Endodermal cell (in vitro differentiated cells): ENCODE results near the gene VIL1. TPM values are rescaled to one million over a fixed set of nuclear protein-coding genes. Genes with fewer than 3 reads are reported as not detected.

Source experiments
- DNase-seq: peaks from one replicate; pipeline ENCODE4 v3.0.0-alpha.2; 2017
- H3K27ac ChIP-seq: 2 replicates; pipeline ENCODE4 v1.5.1; 2013; ENCODE audit warnings: mild to moderate bottlenecking, low read depth, low read length, moderate library complexity
- H3K27me3 ChIP-seq: 2 replicates; pipeline ENCODE4 v1.6.1; 2013; ENCODE audit warnings: mild to moderate bottlenecking, low read length, moderate library complexity; ENCODE audit not compliant: insufficient read depth, control insufficient read depth, poor library complexity, severe bottlenecking
- H3K36me3 ChIP-seq: 2 replicates; pipeline ENCODE4 v1.7.0; 2013; ENCODE audit warnings: mild to moderate bottlenecking, low read length, moderate library complexity; ENCODE audit not compliant: control insufficient read depth, insufficient read depth
- H3K4me1 ChIP-seq: one replicate; pipeline ENCODE4 v1.7.0; 2013; ENCODE audit warnings: low read length; ENCODE audit not compliant: control insufficient read depth, insufficient read depth
- H3K4me3 ChIP-seq: 2 replicates; pipeline ENCODE4 v1.5.1; 2013; ENCODE audit warnings: mild to moderate bottlenecking, low read length, moderate library complexity
- H3K9ac ChIP-seq: 2 replicates; pipeline ENCODE4 v1.6.1; 2013; ENCODE audit warnings: mild to moderate bottlenecking, low read length, moderate library complexity; ENCODE audit not compliant: poor library complexity, severe bottlenecking; ENCODE audit errors: extremely low read depth
- H3K9me3 ChIP-seq: 2 replicates; pipeline ENCODE4 v1.6.1; 2013; ENCODE audit warnings: mild to moderate bottlenecking, low read length, moderate library complexity; ENCODE audit not compliant: control insufficient read depth
- H3K27ac Mint-ChIP-seq: 2 replicates; pipeline ENCODE4 v1.8.0; 2020; ENCODE audit warnings: mixed read lengths
- H3K27me3 Mint-ChIP-seq: 2 replicates; pipeline ENCODE4 v1.8.0; 2021; ENCODE audit warnings: mild to moderate bottlenecking, mixed read lengths; ENCODE audit not compliant: insufficient read depth
- H3K36me3 Mint-ChIP-seq: 2 replicates; pipeline ENCODE4 v1.8.0; 2020; ENCODE audit warnings: low read depth, mixed read lengths
- H3K4me1 Mint-ChIP-seq: 2 replicates; pipeline ENCODE4 v1.8.0; 2020; ENCODE audit warnings: mixed read lengths
- H3K4me3 Mint-ChIP-seq: 2 replicates; pipeline ENCODE4 v1.8.0; 2020; ENCODE audit warnings: mild to moderate bottlenecking, moderate library complexity, mixed read lengths
- H3K9me3 Mint-ChIP-seq: 2 replicates; pipeline ENCODE4 v1.8.0; 2020; ENCODE audit warnings: mild to moderate bottlenecking, mixed read lengths
- CTCF ChIP-seq: fragments of 200-600 bp; sonication (generic); conservative IDR thresholded peaks from 2 replicates; pipeline ENCODE4 v1.5.0; 2021; ENCODE audit warnings: antibody characterized with exemption, mild to moderate bottlenecking
- WGBS, 2 experiments: methylation state at CpG; one replicate each; pipeline versions ENCODE4 v1.1.5 to v1.1.7; 2013; ENCODE audit warnings: missing lambda C conversion rate in 2 of 2, mixed read lengths in 1 of 2; ENCODE audit not compliant: insufficient coverage in 1 of 2, insufficient read length in 1 of 2; 5-methylcytosine and 5-hydroxymethylcytosine counted together
- total RNA-seq, 2 donors: library from RNA; stranded (reverse); fragmentation: NEBNext Ultra II Directional in 1 of 2; extraction: Animal tissue kit (Norgen Biotek cat#: 25700) in 1 of 2; gene quantifications; 2 replicates in 1 of 2; 3 replicates in 1 of 2; pipeline ENCODE4 v1.2.1, GENCODE V29; 2021

The VIL1 gene
- total RNA-seq, 2 donors from 2014 or later: 70.2 to 83.1 TPM

- H3K4me3 Mint-ChIP-seq: no peak overlapping the region
- no peaks in the 10 kb centered on the region for H3K27me3 Mint-ChIP-seq
- H3K4me1 Mint-ChIP-seq: no peaks in the 10 kb centered on the region
- no peak for DNase-seq
- H3K9ac ChIP-seq: no peak overlapping the region
- no peaks in the 10 kb centered on the region for H3K9me3 ChIP-seq
- no peaks in the 10 kb centered on the region for H3K4me1 ChIP-seq
- no peak overlapping the region for H3K27ac ChIP-seq
- no peak for TF ChIP-seq CTCF
- WGBS, 2 experiments: 95 to 100% methylated on average over 4 to 7 of the region's 7 CpGs
- no peak overlapping the region for H3K27ac Mint-ChIP-seq
- peaks cover 74% of the 10 kb centered on the region for H3K36me3 Mint-ChIP-seq
- H3K4me3 ChIP-seq: no peak overlapping the region
- H3K9me3 Mint-ChIP-seq: no peaks in the 10 kb centered on the region
- peaks cover 43% of the 10 kb centered on the region for H3K36me3 ChIP-seq
- no peaks in the 10 kb centered on the region for H3K27me3 ChIP-seq
Measured at GRCh38 chr2:218444692-218445357, 25.9 kb downstream of the VIL1 start.

- Histone ChIP-seq H3K27ac (no peak overlapping the region), H3K4me3 (no peak overlapping the region), H3K36me3 (peaks cover 50% of the 10 kb centered on the region), H3K9ac (no peak overlapping the region), H3K27me3 (no peaks in the 10 kb centered on the region), H3K4me1 (no peaks in the 10 kb centered on the region), H3K9me3 (no peaks in the 10 kb centered on the region)
- Mint-ChIP-seq H3K9me3 (no peaks in the 10 kb centered on the region), H3K4me1 (no peaks in the 10 kb centered on the region), H3K36me3 (peaks cover 74% of the 10 kb centered on the region), H3K27me3 (no peaks in the 10 kb centered on the region), H3K4me3 (no peak overlapping the region), H3K27ac (no peak overlapping the region)
- TF ChIP-seq CTCF: no peak
- DNase-seq: no peak
Measured at GRCh38 chr2:218445602-218446001, 26.7 kb downstream of the VIL1 start.

- no peaks in the 10 kb centered on the region for H3K4me1 Mint-ChIP-seq
Measured at GRCh38 chr2:218446547-218446946, 27.6 kb downstream of the VIL1 start.

More at GRCh38 chr2:218446547-218446946, 27.6 kb downstream of the VIL1 start:
- Histone ChIP-seq H3K36me3 (peaks cover 55% of the 10 kb centered on the region), H3K4me1 (no peaks in the 10 kb centered on the region), H3K9me3 (no peaks in the 10 kb centered on the region), H3K27me3 (no peaks in the 10 kb centered on the region), H3K4me3 (no peak overlapping the region), H3K9ac (no peak overlapping the region), H3K27ac (no peak overlapping the region)
- peaks cover 67% of the 10 kb centered on the region for H3K36me3 Mint-ChIP-seq
- no peak overlapping the region for H3K4me3 Mint-ChIP-seq
- WGBS, 2 experiments: 92 to 98% methylated on average over 2 to 6 of the region's 6 CpGs
- DNase-seq: no peak
- no peak overlapping the region for H3K27ac Mint-ChIP-seq
- H3K9me3 Mint-ChIP-seq: no peaks in the 10 kb centered on the region
- no peaks in the 10 kb centered on the region for H3K27me3 Mint-ChIP-seq
- TF ChIP-seq CTCF: no peak
